K562 (cell line): ENCODE results near the gene CXCL9. TPM values are rescaled to one million over a fixed set of nuclear protein-coding genes. Genes with fewer than 3 reads are reported as not detected.

Experiments
- ATAC-seq: fragments of 200-7000 bp; cut with Tn5 transposase; 3 replicates; pipeline ENCODE4 v1.9.1; 2020; ENCODE audit warnings: moderate library complexity
- BruUV-seq: library from RNA; stranded (reverse); fragments of 400-500 nt; replicated peaks from 2 replicates; lab custom pipeline; 2021; lab: Mats Ljungman, UMichigan
- CTCF ChIA-PET: fragments of 300-600 bp; formaldehyde crosslinking; extraction: SDS; loops from one replicate; lab custom pipeline; 2021; ENCODE audit warnings: low intra/inter-chr PET ratio; lab: Yijun Ruan, JAX
- POLR2A ChIA-PET: fragments of 300-600, 350-650 bp; sonication (Branson Sonifier 250); formaldehyde crosslinking; extraction: SDS; loops from one replicate; lab custom pipeline; 2021; ENCODE audit warnings: antibody characterized with exemption, inconsistent platforms; lab: Yijun Ruan, JAX
- DNase-seq, 4 experiments: peaks; one replicate each; pipeline versions ENCODE4 v3.0.0 to v3.0.0-alpha.2; 2011 to 2018; ENCODE audit warnings: low spot score in 3 of 4, mixed read lengths in 3 of 4; ENCODE audit errors: extremely low read depth in 1 of 4
- FAIRE-seq: peaks from 2 replicates; lab custom pipeline; 2011; peaks lifted over from hg19 to GRCh38; lab: Jason Lieb, UNC
- H2AFZ ChIP-seq: 2 replicates; pipeline ENCODE4 v1.6.0; 2011; ENCODE audit warnings: low read depth, low read length, control low read depth, inconsistent platforms
- H3K27ac ChIP-seq: fragments of 200-600 bp; 3 replicates; pipeline ENCODE4 v1.8.0; 2011; ENCODE audit warnings: low read depth, mild to moderate bottlenecking, control low read depth, inconsistent platforms, low read length, moderate library complexity, mixed read lengths; ENCODE audit errors: extremely low read depth
- H3K27me3 ChIP-seq, 2 experiments: fragments of 300-600 bp in 1 of 2; 2 replicates in 1 of 2; 3 replicates in 1 of 2; pipeline versions ENCODE4 v1.6.0 to v1.8.0; 2011; ENCODE audit warnings: inconsistent platforms in 2 of 2, low read length in 2 of 2, mild to moderate bottlenecking in 1 of 2, mixed read lengths in 1 of 2, moderate library complexity in 1 of 2; ENCODE audit not compliant: control insufficient read depth in 2 of 2, insufficient read depth in 2 of 2
- H3K36me3 ChIP-seq: fragments of 300-600 bp; 3 replicates; pipeline ENCODE4 v1.8.0; 2011; ENCODE audit warnings: mild to moderate bottlenecking, low read length, inconsistent platforms; ENCODE audit not compliant: control insufficient read depth, insufficient read depth
- H3K4me1 ChIP-seq, 2 experiments: fragments of 200-600 bp in 1 of 2; replicated peaks in 1 of 2; 2 replicates in 1 of 2; 3 replicates in 1 of 2; pipeline versions ENCODE4 v1.5.1 to v1.8.0; 2011; ENCODE audit warnings: inconsistent platforms in 2 of 2, low read length in 2 of 2, mild to moderate bottlenecking in 1 of 2, mixed read lengths in 1 of 2, moderate library complexity in 1 of 2; ENCODE audit not compliant: control insufficient read depth in 2 of 2, insufficient read depth in 2 of 2
- H3K4me2 ChIP-seq: 2 replicates; pipeline ENCODE4 v1.6.1; 2011; ENCODE audit warnings: low read length, control low read depth, inconsistent platforms, mixed read lengths; ENCODE audit not compliant: insufficient read depth
- H3K4me3 ChIP-seq: fragments of 200-600 bp; sonication (generic), shearing (Covaris generic); 2 replicates; pipeline ENCODE4 v1.5.1; 2016; ENCODE audit warnings: control low read depth, inconsistent platforms
- H3K79me2 ChIP-seq: fragments of 200-600 bp; 3 replicates; pipeline ENCODE4 v1.8.0; 2011; ENCODE audit warnings: low read length, inconsistent platforms; ENCODE audit not compliant: control insufficient read depth, insufficient read depth
- H3K9ac ChIP-seq, 2 experiments: 2 replicates each; pipeline versions ENCODE4 v1.6.0 to v1.6.1; 2011; ENCODE audit warnings: low read depth in 2 of 2, low read length in 2 of 2, control low read depth in 1 of 2, inconsistent platforms in 1 of 2, mild to moderate bottlenecking in 1 of 2, mixed read lengths in 1 of 2; ENCODE audit not compliant: insufficient read depth in 1 of 2
- H3K9me1 ChIP-seq: one replicate; pipeline ENCODE4 v1.6.0; 2011; ENCODE audit warnings: inconsistent platforms, mild to moderate bottlenecking, low read length, moderate library complexity; ENCODE audit not compliant: control insufficient read depth, insufficient read depth
- H3K9me3 ChIP-seq: replicated peaks from 2 replicates; pipeline ENCODE4 v1.5.1; 2011; ENCODE audit warnings: low read depth, low read length, inconsistent platforms; ENCODE audit not compliant: control insufficient read depth, insufficient read depth
- H4K20me1 ChIP-seq: replicated peaks from 2 replicates; pipeline ENCODE4 v1.6.1; 2011; ENCODE audit warnings: low read length, inconsistent platforms, mixed read lengths; ENCODE audit not compliant: control insufficient read depth, insufficient read depth
- EHMT2 ChIP-seq: fragments of 450-650 bp; IDR thresholded peaks from 2 replicates; pipeline ENCODE4 v1.6.1; 2018; ENCODE audit warnings: antibody characterized with exemption
- MED1 ChIP-seq: sonication (generic); formaldehyde crosslinking; IDR thresholded peaks from 2 replicates; pipeline ENCODE4 v1.8.1; 2023; ENCODE audit warnings: missing genetic modification reagents, borderline replicate concordance
- RBM25 ChIP-seq: fragments of 200-400 bp; formaldehyde crosslinking; IDR thresholded peaks from 2 replicates; pipeline ENCODE4 v1.6.1; 2018; ENCODE audit warnings: low read length, low read depth, moderate library complexity; ENCODE audit not compliant: severe bottlenecking
- RUNX1 ChIP-seq: sonication (generic); IDR thresholded peaks from 2 replicates; pipeline ENCODE4 v1.6.1; 2016; ENCODE audit warnings: antibody characterized with exemption, low read depth
- SMAD1 ChIP-seq: fragments of 150-350 bp; IDR thresholded peaks from 2 replicates; pipeline ENCODE4 v1.6.1; 2014; ENCODE audit warnings: low read length, low read depth; ENCODE audit not compliant: partially characterized antibody
- TARDBP ChIP-seq: fragments of 450-650 bp; IDR thresholded peaks from 2 replicates; pipeline ENCODE4 v1.6.1; 2016
- ZNF146 ChIP-seq: IDR thresholded peaks from one replicate; pipeline ENCODE4 v1.6.1; 2018; ENCODE audit warnings: missing compliant biosample characterization; ENCODE audit not compliant: unreplicated experiment
- WGBS: fragments of 100-300 bp; shearing (Covaris generic); methylation state at CpG from one replicate; pipeline ENCODE4 v1.1.6; 2016; ENCODE audit warnings: low coverage, mixed read lengths; ENCODE audit not compliant: insufficient coverage; ENCODE audit errors: missing lambda C conversion rate; 5-methylcytosine and 5-hydroxymethylcytosine counted together
- in situ Hi-C: fragments of 300-500 bp; cut with MboI; formaldehyde crosslinking; loops from 4 replicates; pipeline ENCODE4 v1.15.0; 2018; ENCODE audit warnings: inconsistent platforms, mixed read lengths
- intact Hi-C: fragments of 100-400 bp; cut with micrococcal nuclease; formaldehyde crosslinking; loops from 2 replicates; pipeline ENCODE4 v1.14.2; 2022
- polyA plus RNA-seq, 8 experiments: library from polyadenylated mRNA; depleted of rRNA in 4 of 8; stranded (reverse) in 5 of 8; unstranded in 3 of 8; fragments of >200 nt; fragmentation: Nextera tagmentation in 2 of 8; fragmentation: Illumina TruSeq in 1 of 8; extraction: Ambion mirVana in 2 of 8; extraction: Trizol in 1 of 8; gene quantifications; 2 replicates each; pipeline versions ENCODE4 v1.2.1 to v1.2.3, GENCODE V29; 2011 to 2014; ENCODE audit warnings: inconsistent platforms in 1 of 8, missing spikeins in 1 of 8
- total RNA-seq, 7 experiments: library from RNA; depleted of rRNA in 6 of 7; stranded (reverse); fragments of >200 nt in 6 of 7; fragmentation: Illumina TruSeq in 2 of 7; extraction: Trizol in 2 of 7; gene quantifications; 2 replicates each; pipeline versions ENCODE4 v1.2.1 to v1.2.3, GENCODE V29; 2011 to 2021; ENCODE audit warnings: low replicate concordance in 1 of 7

The CXCL9 gene
- total and polyA plus RNA-seq, 9 of the 15 experiments (the other 6 are each of a cell fraction or from before 2014, with no cell fraction given), result not detected

GRCh38 chr4:75980576-75980975 lies 26.7 kb downstream of the CXCL9 start:
- FAIRE-seq (no peak), ATAC-seq (no peak), DNase-seq (no peak)
- Histone ChIP-seq H3K4me1 (no peaks in the 10 kb centered on the region), H3K9ac (no peak overlapping the region), H3K9me1 (no peaks in the 10 kb centered on the region), H3K27me3 (no peaks in the 10 kb centered on the region), H3K4me2 (no peak overlapping the region), H3K4me3 (no peak overlapping the region), H3K36me3 (peaks cover 75% of the 10 kb centered on the region), H2AFZ (no peak overlapping the region), H3K79me2 (peaks cover 14% of the 10 kb centered on the region), H4K20me1 (no peaks in the 10 kb centered on the region), H3K27ac (no peak overlapping the region), H3K9me3 (peaks cover 6% of the 10 kb centered on the region; the same call in 1 of the 2 replicates)
- in situ Hi-C loops, result no loop called here
- TF ChIP-seq TARDBP (no peak), SMAD1 (no peak)
- no TSS peak for BruUV-seq
- whole genome bisulfite sequencing, result 73% methylated on average over 4 of the region's 4 CpGs
- intact Hi-C loops, result no loop called here
- ChIA-PET CTCF (no interaction called here), POLR2A (no interaction called here)

GRCh38 chr4:75976177-75976576 lies 31.1 kb downstream of the CXCL9 start:
- no peaks in the 10 kb centered on the region for H3K4me1 ChIP-seq
- no peak overlapping the region for H2AFZ ChIP-seq
- intact Hi-C loops, result no loop called here
- in situ Hi-C loops, result no loop called here
- FAIRE-seq, result no peak
- H3K79me2 ChIP-seq, result no peaks in the 10 kb centered on the region; the same call in 2 of the 3 replicates
- TF ChIP-seq ZNF146 (CRISPR knock-in tag) (peak; percentile 52), MED1 (CRISPR knock-in tag) (no peak), RUNX1 (no peak), EHMT2 (no peak), RBM25 (peak; percentile 52)
- ChIA-PET CTCF (no interaction called here), POLR2A (no interaction called here)
- no peak overlapping the region for H3K4me3 ChIP-seq
- DNase-seq, result no peak
- WGBS, result 100% methylated on average over 2 of the region's 2 CpGs
- H3K36me3 ChIP-seq, result peaks cover 88% of the 10 kb centered on the region
- H3K4me2 ChIP-seq, result no peak overlapping the region
- H3K27me3 ChIP-seq, result no peaks in the 10 kb centered on the region
- H3K9me3 ChIP-seq, result peaks cover 6% of the 10 kb centered on the region; the same call in 1 of the 2 replicates
- no peaks in the 10 kb centered on the region for H3K9me1 ChIP-seq
- H4K20me1 ChIP-seq, result no peaks in the 10 kb centered on the region
- no peak for ATAC-seq
- no peak overlapping the region for H3K27ac ChIP-seq
- no peak overlapping the region for H3K9ac ChIP-seq
- BruUV-seq, result no TSS peak
